ENCODE data around the gene MAPK7.

Gene MAPK7

GRCh38 chr17:19380481-19381301 lies 2.4 kb downstream of the MAPK7 start:
- no peak for DNase-seq (ENCODE audit: low read depth, low spot score)

DNA sequence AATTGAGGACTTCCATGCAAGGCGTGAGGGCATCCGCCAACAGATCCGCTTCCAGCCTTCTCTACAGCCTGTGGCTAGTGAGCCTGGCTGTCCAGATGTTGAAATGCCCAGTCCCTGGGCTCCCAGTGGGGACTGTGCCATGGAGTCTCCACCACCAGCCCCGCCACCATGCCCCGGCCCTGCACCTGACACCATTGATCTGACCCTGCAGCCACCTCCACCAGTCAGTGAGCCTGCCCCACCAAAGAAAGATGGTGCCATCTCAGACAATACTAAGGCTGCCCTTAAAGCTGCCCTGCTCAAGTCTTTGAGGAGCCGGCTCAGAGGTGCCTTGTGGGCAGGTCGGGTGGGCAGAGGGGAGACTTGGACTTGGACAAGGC lies 3.1 kb downstream of the MAPK7 start:
- DNase-seq (ENCODE audit: low read depth, low spot score), result no peak

GRCh38 chr17:19381741-19382444 lies 3.6 kb downstream of the MAPK7 start:
- no peak for DNase-seq (ENCODE audit: low read depth, low spot score)

DNA sequence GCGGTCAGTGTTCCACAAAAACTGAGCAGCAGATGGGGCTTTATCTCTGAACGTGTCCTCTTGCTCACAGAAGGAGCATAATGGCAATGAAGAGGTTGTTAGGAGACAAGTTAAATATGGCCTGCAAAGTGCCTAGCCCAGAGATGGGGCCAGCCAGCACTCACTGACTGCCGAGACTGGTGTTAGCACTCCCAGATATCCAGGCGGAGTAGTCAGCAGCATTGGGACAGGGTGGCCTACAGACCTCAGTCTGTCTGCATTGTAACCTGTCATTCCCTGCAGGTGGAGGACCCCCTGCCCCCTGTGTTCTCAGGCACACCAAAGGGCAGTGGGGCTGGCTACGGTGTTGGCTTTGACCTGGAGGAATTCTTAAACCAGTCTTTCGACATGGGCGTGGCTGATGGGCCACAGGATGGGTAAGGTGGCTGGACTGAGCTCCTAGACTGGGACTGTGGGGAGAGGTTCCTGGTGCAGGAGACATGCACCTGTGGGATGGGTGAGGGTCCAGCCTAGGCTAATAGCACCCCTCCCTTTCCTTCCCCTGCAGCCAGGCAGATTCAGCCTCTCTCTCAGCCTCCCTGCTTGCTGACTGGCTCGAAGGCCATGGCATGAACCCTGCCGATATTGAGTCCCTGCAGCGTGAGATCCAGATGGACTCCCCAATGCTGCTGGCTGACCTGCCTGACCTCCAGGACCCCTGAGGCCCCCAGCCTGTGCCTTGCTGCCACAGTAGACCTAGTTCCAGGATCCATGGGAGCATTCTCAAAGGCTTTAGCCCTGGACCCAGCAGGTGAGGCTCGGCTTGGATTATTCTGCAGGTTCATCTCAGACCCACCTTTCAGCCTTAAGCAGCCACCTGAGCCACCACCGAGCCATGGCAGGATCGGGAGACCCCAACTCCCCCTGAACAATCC lies 4.5 kb downstream of the MAPK7 start:
- DNase-seq (ENCODE audit: low read depth, low spot score), result no peak

DNA sequence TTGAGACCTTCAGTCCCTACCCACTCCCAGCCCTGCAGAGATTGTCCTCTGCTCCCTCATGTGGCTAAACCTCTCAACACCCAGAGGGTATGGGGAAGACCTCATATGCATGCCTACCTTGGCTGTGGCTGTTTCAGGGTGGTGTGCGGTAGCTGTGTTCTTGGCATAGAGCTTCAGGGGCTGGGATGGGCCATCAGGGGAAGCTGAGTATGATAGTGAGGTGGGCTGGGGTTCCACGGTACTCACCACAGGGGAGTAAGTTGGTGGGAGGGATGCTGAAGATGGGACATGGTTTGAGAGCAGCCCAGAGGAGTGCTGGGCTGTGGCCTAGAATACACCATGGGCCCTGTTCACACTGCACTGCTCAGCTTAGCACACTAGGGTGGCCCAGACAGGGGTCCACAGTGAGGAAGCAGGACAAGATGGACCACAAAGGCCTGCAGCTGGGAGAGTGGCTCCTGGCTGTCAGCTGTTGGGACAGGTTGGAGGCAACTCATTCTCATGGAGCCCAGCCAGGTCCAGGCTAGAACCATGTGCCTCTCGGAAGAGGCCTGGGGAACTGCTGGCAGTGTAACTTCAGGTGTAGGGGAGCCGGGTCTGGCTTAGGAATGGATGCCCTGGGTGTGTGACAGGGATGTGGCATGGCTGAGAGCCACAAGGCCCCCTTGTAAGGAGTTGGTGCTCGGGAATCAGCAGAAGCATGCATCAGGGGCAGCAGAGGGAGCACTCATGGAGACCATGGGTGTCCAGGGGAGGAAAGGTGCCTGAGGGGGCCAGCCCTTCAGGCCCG lies 5.6 kb downstream of the MAPK7 start:
- DNase-seq (ENCODE audit: low read depth, low spot score), result no peak

DNA sequence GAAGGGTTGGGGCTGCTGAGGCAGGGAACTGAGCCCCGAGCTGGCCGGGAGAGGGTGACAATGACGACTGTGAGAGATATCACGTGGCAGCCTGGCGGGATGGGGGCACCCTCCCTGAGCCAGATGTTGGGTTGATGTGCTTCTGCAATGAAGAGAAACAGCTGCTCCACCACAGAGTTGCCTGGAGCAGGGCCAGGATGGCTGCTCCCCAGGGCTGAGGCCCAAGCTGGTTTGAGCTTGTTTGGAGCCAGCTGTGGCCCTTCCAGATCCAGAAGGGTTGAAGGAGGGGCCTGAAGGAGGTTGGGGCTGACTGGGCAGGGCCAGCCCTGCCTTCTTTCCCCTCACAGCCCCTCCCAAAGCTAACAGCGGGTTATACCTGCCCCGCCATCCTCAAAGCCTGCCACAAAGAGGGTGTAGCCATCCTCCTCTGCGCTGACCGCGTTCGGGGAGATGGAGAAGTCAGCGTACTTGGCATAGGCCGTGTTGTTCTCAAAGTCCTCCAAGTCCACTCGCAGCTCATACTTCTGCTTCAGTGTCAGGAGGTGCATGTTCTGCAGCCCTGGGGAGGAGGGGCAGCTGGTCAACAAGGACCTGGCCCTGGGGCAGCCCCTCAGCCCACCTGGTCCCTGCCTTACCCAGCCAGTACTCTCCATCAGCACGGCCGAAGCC lies 6.6 kb downstream of the MAPK7 start:
- DNase-seq (ENCODE audit: low read depth, low spot score), result no peak

DNA sequence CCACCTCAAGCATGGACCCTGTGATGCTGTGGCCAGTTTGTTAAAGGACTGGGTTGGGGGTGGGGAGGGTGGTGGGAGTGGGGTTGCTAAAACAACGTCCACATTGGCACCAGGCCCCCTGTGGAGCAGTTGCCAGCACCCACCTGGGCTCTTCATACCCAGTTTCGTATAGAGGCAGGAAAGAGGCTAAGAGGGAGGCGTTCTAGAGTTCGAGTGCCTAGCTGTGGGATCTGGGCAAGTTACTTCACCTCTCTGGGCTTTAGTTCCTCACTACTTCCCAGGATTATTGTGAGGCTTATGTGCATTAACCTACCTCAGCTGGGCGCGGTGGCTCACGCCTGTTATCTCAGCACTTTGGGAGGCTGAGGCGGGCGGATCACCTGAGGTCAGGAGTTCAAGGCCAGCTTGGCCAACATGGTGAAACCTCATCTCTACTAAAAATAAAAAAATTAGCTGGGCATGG lies 7.3 kb downstream of the MAPK7 start:
- no peak for DNase-seq (ENCODE audit: low read depth, low spot score)

DNA sequence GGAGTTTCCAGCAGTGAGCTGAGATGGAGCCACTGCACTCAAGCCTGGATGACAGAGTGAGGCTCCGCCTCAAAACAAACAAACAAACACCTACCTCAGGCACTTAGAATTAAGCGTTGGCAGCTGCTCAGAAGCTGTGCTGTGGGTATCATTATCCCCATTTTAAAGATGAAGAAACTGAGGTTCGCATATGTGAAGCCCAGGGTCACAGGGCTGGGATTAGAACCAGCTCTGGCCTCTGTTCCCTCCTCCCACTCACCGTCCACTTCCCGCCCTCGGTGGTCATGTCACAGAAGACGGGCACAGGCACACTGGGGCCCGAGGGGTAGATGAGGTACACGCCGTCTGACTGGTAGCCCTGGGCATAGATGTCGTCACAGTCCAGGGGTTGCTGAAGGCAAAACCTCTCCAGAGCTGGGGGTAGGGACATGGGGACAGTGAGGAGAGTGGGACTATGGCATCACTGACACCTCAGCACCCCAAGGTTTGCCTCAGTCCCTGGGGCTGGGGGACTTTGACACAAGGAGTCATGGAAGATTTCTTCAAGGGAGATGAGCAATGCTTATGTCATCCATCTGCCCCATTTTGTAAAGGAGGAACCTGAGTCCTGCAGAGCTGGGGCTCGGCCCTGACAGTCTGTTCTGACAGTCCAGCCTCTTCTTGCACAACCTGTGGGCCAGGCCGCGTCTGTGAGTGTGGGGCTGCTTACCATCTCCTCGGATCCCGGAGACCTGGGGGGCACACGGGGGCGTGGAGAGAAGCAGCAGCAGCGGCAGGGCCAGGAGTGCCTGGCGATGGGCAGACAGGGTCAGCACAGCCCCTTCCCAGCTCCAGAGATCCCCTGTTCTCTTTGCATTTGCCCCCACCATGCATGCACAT lies 8.0 kb downstream of the MAPK7 start:
- no peak for DNase-seq (ENCODE audit: low read depth, low spot score)

GRCh38 chr17:19386974-19387920 lies 8.9 kb downstream of the MAPK7 start, which contains the start of gene MFAP4:
TSS of gene MFAP4 (minus strand) at chr17:19387190. CDS start at chr17:19387155, 35 bp downstream.
- DNase-seq (ENCODE audit: low read depth, low spot score), result no peak

GRCh38 chr17:19387921-19388521 lies 9.7 kb downstream of the MAPK7 start:
- DNase-seq (ENCODE audit: low read depth, low spot score), result no peak

DNA sequence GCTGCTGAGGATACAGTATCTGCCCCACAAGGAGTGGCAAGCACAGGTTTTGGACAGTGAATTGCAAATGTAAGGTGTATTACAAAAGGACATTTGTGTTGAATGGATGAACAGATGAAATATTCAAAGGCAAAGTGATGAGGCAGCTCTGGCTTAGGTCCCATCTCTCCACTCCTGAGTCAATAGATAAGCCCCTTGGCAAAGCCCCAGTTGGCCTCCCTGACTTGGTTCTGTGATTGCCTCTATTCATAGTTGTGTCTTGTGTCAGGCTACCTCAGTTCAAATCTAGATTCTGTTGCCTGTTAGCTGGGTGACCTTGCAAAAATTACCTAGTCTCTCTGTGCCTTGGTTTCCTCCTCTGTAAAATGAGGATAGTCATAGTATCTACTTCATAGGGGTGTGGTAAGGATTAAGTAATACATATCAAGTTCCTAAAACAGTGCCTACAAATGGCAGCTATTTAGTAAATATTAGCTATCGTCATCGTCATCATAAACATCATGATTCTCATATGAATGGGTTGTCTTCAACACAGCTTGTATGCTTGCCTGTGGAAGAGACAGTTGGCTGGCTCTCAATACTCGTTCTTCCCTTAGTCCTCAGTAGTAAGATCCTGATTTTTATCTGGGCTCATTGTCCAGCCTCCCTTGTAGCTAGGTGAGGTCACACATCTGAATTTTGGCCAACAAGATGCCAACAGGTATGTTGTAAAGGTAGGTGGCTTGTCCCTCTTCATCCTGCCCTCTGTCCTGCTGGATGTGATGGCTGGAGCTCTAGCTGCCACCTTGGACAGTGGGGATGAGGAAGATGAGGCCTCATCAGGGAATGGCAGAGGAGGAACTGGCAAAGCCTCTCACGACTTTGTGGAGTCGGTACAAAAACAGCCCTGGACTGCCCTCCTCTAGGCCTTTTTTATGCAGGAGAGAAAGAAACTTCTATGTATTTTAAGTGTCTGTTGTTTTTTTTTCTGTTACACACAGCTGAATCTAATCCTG lies 10.8 kb downstream of the MAPK7 start:
- DNase-seq (ENCODE audit: low read depth, low spot score), result no peak

GRCh38 chr17:19390951-19391350 lies 12.7 kb downstream of the MAPK7 start:
- no peak for DNase-seq (ENCODE audit: low read depth, low spot score)

DNA sequence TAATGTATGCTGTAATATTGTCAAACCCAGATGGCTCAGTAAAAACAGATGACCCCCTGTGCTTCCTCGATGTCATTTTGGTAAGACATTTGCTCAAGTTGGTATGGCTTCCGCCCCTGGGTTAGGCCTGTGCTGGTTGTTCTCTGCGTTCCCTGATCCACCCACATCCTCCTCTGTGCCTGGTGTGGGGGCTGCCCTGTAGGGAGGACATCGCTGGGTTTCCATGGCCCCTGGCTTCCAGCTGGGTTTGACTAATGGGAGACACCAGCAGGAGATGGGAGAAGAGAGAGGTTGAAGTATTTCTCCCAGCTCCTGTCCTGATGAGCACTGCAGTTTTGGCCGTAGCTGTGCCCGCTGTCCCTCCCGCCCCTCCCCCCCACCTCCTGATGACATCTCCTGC lies 13.1 kb downstream of the MAPK7 start:
- no peak for DNase-seq (ENCODE audit: low read depth, low spot score)

- DNase-seq (ENCODE audit: low read depth, low spot score), result no peak
Measured at GRCh38 chr17:19392303-19392702, 14.0 kb downstream of the MAPK7 start.

DNA sequence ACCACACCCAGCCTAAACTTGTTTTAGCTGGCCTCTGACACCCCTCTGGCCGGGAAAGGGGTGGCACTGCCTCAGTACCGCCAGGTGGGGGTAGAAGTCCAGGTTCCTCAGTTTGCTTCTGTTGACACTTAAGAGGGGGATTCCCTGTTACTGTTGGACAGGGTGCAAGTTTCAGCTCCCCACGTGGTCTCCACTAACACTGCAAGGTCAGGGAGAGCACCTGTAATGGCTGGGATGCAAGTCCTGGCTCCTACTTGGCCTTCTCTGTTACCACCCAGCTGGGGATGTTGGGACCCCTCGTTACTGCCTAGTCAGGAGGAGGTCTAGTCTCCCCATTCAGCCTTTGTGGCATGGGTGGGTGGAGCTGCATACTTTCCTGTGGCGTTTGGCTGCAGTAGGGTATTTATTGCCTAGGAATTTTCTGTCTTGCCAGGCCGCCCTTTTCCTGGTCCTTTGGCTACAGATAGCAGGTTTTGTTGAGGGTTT lies 19.3 kb downstream of the MAPK7 start:
- DNase-seq (ENCODE audit: low read depth, low spot score), result peak; percentile 68
